UCSD-AML1 (cell line): ENCODE results near the gene TTLL10.
"Not testable (repeated sequence)": the region's sequence is repeated elsewhere in the genome, so short reads cannot be mapped to it uniquely, and the experiment has no call there.

ENCODE experiments used
- DNase-seq: peaks from one replicate; lab custom pipeline; 2025; ENCODE audit not compliant: unreplicated experiment; lab: John Stamatoyannopoulos, UW

TTLL10 gene

DNA sequence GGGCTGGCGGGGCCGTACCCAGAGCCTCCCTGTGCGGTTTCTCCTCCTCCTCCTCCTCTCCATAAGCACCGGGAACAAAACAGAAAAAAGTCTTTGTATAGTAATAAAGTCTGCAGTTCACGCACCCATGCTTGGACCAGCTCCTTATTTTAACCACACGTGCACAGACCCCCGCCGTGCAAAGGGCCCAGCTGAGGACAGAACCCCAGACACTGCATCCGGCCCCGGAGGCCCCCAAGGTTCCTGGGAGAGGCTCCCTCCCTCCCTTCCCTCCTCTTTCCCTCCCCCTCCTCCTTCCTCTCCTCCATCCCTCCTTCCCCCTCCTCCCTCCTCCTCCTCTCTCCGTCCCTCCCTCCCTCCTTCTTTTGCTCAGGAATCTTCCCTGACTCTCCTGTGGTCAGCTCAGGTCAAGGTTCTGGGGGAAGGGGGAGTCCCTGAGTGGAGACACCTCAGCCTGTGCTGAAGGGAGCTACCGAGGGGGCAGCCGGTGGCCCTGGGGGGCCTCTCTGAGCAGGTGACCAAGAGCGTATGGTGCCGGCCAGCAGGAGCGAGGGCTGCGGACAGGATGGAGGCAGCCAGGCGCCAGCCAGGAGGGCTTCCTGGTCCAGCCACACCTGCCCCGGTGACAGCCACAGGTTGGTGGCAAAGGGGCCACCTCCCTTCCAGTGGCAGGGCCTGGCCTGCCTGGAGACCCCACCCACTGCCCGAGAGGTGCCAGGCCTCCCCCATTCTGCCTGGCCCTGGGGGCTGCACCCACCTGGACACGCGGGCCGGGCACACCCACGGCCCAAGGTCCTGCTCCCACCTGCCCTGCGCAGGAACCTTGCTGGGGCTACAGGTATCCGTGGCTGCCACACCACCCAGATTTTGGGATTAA, 3.2 kb upstream of the TTLL10 start:
- DNase-seq = peak; percentile 41

DNA sequence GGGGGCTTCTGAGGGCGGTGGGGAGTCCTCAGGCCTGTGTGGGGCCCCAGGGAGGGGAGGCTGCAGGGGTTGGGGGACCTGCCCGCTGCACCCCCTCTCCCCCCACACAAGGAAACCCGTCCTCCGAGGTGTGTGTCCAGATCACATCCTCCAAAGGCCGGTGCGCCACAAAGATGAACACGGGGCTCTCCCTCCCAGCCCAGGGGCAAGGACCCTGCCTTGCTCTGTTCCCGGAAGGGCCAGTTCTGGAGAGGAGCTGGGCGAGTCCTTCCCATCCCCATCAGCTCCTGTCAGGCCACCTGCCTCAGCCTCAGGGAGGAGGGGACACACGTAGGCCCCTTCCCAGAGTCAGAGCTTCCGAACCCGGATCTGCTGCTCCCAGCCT, 2.5 kb upstream of the TTLL10 start:
- DNase-seq = no peak

DNA sequence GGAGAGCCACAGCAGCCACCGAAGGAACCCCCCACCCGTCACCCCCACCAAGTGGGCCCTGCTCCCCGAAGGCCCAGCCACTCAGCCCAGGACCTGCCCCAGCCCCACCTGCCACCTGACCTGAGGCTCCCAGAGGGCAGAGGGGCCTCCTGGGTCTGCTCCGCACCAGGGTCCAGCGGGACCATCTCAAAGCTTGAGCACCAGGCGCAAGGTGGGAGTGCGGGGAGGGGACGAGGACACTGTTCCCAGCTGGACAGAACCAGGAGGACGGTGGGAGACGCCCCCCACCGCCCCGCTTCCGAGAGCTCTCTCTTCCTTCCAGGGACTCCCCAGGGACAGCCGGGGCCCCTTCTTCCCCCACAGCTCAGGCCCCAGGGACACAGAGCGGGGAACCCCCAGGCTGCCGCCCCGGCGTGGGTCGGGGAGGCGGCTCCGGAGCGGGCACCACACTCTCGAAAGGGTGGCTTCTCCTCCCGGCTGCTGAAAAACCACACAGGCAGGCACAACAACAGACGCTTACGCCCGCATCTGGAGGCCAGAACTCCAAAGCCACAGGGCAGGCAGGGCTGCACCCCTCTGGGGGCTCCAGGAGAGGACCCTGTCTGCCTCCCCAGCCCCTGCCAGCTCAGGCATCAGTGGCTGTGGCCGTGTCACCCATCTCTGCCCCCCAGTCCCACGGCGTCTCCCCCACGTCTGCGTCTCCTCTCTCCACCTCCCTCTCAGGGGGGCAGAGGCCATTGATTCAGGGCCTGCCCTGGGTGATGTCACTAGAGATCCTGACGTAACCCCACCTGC, 1.9 kb upstream of the TTLL10 start:
- DNase-seq = no peak

DNA sequence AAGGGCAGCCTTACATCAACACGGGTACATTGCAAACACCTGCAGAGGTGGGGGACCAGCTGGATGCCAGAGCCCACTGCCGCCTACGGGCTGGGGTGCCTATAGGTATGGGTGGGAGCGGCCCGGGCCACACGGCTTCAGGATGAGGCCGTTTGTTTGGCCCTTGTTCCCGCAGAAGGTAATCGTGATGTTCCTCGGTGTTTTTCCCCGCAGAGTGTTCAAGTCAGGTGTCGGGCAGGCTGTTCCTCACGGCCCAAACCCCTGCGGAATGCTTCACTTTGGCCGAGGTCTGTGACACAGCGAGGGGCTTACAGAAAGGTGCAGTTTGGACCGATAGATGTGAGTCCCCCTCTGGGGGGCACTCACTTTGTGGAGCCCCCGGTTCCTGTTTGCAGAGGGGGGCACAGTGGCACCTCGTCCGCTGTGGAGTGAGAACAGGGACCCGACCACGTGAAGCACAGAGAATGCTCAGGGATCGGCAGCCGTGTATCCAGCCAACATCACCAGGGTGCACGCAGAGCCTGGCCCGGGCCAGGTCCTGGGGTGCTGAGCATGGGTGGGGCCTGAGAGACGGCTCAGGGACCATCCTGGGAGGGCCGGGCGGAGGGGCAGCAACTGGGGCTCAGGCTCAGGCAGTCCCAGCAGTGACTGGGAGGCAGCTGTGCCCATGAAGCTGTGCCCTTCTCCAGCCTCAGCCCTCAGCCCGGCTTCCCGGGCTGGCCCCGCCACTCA, 453 bp upstream of the TTLL10 start:
- DNase-seq = no peak

DNA sequence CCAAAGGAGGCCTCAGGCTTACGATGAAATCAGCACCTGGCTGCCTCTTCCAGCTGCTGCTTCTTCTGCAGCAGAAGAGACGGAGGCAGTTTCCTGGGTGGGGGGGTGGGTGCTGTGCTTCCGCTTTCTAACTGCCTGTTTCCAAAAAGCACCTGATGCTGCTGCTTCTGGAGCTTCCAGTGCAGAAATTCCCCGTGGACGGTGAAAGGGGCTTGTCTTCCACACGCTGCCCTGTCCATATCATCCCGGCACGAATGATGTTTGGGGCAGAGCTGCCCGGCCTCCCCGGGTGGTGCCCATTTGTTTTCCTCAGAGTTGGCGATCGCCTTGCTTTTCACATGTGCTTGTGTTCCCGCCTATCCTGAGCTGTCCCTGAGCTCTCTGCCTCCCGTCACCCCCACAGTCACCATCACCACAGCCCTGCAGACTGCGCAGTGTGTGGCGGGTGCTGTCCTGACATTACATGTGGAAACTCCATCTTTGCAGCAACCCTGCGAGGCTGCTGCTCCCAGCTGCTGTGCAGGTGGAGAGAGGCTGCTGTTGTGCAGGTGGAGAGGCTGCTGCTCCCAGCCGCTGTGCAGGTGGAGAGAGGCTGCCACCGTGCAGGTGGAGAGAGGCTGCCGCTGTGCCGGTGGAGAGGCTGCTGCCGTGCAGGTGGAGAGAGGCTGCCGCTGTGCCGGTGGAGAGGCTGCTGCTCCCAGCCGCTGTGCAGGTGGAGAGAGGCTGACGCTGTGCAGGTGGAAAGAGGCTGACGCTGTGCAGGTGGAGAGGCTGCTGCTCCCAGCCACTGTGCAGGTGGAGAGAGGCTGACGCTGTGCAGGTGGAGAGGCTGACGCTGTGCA, 1.8 kb downstream of the TTLL10 start:
- no peak for DNase-seq

DNA sequence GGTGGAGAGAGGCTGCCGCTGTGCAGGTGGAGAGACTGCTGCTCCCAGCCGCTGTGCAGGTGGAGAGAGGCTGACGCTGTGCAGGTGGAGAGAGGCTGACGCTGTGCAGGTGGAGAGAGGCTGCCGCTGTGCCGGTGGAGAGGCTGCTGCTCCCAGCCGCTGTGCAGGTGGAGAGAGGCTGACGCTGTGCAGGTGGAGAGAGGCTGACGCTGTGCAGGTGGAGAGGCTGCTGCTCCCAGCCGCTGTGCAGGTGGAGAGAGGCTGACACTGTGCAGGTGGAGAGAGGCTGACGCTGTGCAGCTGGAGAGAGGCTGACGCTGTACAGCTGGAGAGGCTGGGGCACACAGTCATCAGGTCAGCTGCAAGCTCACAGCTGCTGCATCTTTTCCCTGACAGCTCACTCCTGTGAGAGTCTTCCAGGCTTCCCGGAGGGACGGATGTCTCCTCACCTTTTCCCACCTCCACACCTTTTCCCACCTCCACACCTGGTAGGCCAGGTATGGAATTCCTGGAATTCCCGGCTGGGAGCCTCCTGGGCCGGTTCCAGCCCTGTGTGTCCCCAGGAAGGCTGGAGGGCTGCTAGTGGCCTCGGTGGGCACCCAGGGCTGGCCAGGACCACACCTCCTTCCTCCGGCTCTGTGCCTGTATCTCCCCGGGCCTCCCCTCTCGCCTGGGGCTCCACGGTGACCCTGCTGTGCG, 2.5 kb downstream of the TTLL10 start:
- not testable (repeated sequence) for DNase-seq

DNA sequence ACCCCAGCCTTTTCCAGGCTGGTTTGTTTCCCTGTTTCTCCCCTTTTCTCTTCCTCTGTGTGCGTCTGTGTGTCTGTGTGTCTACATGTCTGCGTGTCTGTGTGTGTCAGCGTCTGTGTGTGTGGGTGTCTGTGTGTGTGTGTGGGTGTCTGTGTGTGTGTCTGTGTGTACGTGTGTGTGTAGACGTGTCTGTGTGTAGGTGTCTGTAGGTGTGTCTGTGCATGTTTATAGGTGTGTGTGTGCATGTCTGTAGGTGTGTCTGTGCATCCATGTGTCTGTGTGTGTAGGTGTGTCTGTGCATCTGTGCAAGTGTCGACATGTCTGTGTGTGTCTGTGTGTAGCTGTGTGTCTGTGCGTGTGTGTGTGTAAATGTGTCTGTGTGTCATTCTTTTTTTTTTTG, 3.3 kb downstream of the TTLL10 start:
- DNase-seq = no peak

DNA sequence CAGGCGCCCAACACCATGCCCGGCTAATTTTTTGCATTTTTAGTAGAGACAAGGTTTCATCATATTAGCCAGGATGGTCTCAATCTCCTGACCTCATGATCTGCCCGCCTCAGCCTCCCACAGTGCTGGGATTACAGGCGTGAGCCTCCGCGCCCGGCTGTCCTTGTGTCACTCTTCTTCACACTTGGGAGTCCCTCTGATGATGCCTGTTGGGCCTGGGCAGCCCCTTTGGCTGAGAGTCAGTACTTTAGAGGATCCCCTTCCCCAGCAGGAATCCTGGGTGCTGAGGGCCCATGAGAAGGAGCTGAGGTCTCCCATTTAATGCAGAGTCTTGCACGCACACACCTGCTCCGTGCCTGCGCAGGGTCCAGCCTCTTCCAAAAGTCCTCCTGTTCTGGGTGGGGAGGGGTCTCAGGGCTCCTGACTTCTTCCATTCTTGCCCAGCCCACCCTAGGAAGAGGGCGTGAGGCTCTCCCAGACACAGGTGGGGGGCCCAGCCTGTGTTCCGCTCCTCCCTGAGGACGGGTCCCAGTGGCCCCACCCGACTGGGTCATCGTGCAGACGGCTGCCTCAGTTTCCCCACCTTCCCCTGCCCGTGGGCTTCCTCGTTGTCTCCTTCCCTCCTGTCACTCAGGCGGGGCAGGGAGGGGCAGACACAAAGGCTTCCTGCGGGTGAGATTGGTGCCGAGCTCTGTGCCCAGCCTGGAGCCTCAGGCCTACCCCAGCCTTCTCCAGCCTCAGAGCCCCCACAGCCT, 3.9 kb downstream of the TTLL10 start:
- DNase-seq = no peak

DNA sequence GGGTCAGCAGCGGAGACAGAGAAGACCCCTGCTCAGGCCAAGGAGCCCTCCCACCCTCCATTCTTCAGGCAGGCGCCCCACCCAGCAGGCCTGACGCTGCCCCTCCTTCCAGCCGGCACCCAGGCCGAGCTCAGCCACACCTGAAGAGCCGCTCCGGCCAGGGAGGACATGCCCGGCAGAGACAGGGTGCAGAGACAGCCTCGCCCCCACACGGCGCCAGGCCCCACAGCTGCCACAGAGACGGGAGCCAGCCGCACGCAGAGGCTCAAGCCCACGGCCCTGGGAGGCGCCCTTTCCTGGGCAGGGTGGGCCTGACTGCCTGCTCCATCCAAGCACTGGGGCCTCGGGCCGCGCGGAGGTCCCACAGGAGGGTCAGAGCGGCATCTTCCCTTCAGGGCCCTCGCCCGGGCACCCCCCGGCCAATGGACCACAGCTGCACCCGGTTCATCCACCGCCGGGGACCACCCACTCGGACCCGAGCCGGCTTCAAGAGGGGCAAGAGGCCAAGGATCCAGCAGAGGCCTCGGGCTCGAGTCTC, 5.2 kb downstream of the TTLL10 start:
- DNase-seq = no peak

DNA sequence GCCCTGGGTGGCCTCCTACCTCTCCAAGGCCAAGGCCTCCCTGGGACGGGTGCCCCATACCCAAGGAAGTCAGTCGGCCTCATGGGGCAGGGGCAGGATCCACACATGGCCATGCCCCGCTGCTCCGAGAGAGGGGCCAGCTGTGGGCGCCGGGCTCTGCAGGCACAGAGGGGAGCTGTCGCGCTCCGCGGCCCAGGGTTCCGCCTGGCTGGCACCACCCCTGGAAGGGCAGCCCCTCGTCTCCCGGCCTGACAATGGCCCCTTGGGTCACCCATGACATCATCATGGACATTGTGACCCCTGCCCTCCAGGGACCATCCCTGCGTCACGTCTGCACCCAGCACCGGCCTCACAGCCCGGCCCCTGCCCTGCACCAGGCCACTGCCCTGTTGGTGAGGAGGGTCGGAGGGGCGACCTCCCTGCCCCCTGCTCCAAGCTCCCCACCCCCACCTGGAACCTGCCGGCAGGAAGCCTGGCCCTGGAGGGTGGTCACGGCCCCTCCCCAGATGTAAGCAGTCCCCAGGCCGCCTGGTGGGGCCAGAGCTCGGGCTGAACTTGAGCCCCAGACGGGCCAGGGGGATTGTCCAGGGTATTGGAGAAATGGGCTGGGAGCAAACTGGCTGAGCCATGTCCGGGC, 5.8 kb downstream of the TTLL10 start:
- DNase-seq = no peak

DNA sequence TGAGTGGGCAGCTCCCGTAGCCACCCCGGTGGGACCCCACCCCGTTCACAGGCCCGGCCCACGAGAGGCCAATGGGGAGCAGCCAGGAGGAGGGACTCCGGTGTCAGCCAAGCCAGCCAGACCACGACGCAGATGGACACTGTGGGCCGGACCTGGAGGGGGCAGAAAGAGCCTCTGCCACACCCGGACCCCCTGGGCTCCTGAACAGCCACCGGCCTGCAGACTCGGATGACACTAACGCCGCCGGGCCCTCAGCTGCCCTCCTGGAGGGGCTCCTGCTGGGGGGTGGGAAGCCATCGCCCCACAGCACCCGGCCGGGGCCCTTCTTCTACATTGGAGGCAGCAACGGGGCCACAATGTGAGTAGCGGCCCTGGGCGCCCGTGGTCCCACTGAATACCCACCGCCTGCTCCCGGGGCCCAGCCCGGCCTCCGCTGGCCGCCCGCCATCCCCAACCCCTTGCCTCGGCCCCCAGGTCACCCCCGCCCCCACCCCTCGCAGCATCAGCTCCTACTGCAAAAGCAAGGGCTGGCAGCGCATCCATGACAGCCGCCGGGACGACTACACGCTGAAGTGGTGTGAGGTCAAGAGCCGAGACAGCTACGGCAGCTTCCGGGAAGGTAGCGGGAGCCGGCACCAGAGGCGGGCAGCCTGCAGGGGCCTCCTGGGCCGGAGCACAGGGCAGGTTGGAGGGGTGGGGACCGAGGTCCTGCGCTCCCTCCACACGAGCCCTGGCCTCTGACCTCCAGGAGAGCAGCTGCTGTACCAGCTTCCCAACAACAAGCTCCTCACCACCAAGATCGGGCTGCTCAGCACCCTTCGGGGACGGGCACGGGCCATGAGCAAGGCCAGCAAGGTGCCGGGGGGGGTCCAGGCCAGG, 6.5 kb downstream of the TTLL10 start:
- no peak for DNase-seq

DNA sequence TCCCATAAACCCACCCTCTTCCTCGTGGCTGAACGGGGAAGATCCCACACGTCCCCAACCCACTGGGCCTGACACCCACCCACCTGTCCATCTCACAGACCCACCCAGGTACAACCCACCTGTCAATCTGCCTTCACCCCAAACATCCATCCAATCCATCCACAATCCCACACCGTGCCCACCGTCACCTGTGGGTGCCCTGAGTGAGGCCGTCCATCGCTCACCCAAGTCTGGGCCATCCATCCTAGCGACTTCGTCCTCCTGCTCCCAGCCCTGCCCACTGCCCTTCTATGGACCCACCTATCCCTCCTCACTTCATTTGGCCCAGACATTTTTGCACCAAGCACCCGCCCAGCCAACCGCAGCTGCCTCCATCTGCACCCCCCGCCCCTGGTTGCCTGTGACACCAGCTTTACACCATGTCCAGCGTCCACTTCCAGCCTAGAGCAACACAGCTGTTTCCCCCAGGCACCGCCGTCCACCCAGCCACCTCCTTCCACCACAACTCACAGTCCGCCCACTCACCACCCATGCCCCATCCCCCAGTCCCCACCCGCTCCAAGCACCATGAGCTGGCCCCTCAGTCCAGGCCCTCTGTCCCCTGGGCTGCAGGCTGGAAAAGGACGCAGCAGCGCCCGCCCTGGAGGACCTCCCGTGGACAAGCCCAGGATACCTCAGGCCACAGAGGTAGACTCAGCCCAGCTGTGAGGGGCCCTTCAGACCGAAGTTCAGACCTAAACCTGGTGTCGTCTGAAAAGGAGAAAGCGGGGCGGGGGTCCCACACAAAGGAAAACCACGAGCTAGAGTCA, 7.7 kb downstream of the TTLL10 start:
- DNase-seq = no peak

DNA sequence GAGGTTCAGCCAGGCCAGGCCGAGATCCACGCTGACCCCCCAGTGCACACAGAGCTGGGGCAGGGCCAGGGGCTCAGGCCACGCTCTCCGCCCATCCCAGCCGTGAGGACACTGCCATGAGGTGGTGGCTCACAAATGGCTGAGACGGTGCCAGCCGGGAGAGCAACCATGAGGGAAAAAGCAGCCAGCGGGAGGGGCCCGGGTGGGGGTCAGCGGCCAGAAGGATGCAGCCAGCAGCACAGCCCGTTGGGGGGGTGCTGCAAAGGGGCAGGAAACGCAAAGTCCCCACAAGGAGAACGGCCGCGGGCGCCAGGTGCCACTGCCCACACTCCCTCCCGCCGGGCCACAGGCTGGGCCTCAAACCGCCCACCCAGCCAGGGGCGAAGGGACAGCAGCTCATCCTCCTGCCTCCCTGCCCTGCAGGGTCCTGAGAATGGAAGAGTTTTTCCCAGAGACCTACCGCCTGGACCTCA, 8.3 kb downstream of the TTLL10 start:
- DNase-seq = no peak

DNA sequence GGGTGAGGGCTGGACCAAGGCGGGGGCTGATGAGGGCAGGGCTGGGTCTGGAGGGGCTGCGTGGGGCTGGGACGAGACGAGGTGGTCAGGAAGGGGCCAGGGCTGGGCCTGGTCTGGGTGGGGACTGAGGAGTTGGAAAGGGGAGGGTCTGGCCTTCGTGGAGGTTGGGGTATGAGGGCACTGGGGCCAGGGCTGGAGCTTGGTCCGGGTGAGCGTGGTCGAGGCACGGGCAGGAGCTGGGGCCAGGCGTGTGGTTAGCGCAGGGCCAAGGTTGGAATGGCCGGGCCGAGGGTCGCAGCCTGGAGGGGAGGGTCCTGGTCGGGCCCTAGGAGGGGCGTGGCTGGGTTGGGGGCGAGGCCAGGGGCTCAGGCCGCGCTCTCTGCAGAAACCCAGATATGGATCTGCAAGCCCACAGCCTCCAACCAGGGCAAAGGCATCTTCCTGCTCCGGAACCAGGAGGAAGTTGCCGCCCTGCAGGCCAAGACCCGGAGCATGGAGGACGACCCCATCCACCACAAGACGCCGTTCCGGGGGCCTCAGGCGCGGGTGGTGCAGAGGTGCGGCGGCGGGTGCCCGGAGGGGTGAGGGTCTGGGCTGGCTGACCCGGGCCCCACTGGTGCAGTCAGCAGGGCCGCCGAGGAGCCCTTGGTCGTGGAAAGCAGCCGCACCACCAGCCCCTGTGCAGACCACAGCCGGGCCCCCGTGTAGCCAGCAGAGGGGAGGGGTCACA, 9.0 kb downstream of the TTLL10 start:
- peak; percentile 48 for DNase-seq

DNA sequence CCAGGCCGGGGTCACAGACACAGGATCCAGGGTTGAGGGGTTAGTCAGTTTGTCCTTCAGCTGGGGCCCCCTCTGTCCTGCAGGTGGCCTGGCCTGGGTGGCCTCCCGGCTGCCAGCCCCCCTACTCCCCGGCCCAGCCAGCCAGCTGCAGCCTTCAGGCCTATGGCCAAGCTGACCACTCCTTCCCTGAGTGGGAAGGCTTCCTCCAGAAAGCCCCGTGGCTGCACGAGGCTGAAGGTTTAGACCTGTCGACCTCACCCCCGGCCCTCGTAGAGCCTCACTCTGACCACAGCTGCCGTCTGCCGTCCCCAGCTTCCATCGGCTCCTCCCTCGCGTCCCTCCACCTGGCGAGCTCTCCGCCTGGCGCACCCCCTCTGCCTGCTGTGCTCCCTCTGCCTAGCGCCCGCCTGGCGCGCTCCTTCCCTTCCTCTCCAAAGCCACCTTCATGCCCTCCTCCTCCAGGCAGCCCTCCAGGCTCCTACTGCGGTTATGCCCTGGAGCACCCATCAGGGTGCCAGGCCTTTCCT, 9.6 kb downstream of the TTLL10 start:
- DNase-seq = no peak
